Measurements from ENCODE around the gene NT5C2. TPM values are rescaled to one million over a fixed set of nuclear protein-coding genes. Genes with fewer than 3 reads are reported as not detected.

Gene NT5C2
- total RNA-seq, 1 experiment from 2014 or later: 74.6 TPM

- ChIA-PET CTCF (interaction anchor here (1.6 kb wide), 1 partner anchor 90 kb away, joined by 3 read pairs; no protein-coding TSS in a partner anchor), POLR2A (ENCODE audit: unreplicated experiment) (interaction anchor here (0.6 to 0.7 kb wide), 2 partner anchors 37 to 87 kb away, joined by 3 to 8 read pairs; no protein-coding TSS in a partner anchor)
- H3K9me2 ChIP-seq (replicated peaks; ENCODE audit: low read length): no peaks in the 10 kb centered on the region
- H4K20me1 ChIP-seq (ENCODE audit: low read length): no peaks in the 10 kb centered on the region
- peaks cover 14% of the 10 kb centered on the region for H3K36me3 ChIP-seq (ENCODE audit: low read depth, low read length)
- no peaks in the 10 kb centered on the region for H3K27me3 ChIP-seq (ENCODE audit: low read length)
- H3K79me2 ChIP-seq (ENCODE audit: low read length): peaks cover 84% of the 10 kb centered on the region
- no TSS peak for BruUV-seq (replicated peaks)
- H3K4me2 ChIP-seq (ENCODE audit: low read length): peak overlapping the region; percentile 82
- DNase-seq (peak; percentile 46), ATAC-seq (peak; percentile 58)
- H3F3A ChIP-seq (ENCODE audit: low read length, unreplicated experiment): no peaks in the 10 kb centered on the region
- H3K9ac ChIP-seq (ENCODE audit: low read length): no peak overlapping the region
- H3K27ac ChIP-seq (ENCODE audit: low read length): peak overlapping the region; percentile 19; the same call in 1 of the 2 replicates
- H2AFZ ChIP-seq (ENCODE audit: low read length): no peak overlapping the region
- TF ChIP-seq, protein P1, sequence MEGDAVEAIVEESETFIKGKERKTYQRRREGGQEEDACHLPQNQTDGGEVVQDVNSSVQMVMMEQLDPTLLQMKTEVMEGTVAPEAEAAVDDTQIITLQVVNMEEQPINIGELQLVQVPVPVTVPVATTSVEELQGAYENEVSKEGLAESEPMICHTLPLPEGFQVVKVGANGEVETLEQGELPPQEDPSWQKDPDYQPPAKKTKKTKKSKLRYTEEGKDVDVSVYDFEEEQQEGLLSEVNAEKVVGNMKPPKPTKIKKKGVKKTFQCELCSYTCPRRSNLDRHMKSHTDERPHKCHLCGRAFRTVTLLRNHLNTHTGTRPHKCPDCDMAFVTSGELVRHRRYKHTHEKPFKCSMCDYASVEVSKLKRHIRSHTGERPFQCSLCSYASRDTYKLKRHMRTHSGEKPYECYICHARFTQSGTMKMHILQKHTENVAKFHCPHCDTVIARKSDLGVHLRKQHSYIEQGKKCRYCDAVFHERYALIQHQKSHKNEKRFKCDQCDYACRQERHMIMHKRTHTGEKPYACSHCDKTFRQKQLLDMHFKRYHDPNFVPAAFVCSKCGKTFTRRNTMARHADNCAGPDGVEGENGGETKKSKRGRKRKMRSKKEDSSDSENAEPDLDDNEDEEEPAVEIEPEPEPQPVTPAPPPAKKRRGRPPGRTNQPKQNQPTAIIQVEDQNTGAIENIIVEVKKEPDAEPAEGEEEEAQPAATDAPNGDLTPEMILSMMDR (conservative IDR thresholded peaks at IDR 0.05; ENCODE audit: low read depth, low read length): no peak
- no peak for TF ChIP-seq EZH2phosphoT487 (IDR thresholded peaks at IDR 0.05; ENCODE audit: borderline replicate concordance, low read length)
- TF ChIP-seq EZH2 (IDR thresholded peaks at IDR 0.05; ENCODE audit: low read length, unreplicated experiment): no peak
- peaks cover 31% of the 10 kb centered on the region for H3K4me1 ChIP-seq (ENCODE audit: insufficient read depth, low read length)
- no peak overlapping the region for H3K4me3 ChIP-seq (ENCODE audit: low read length)
- intact Hi-C loops (cut with micrococcal nuclease): no loop called here
- no peaks in the 10 kb centered on the region for H3K9me3 ChIP-seq (ENCODE audit: low read length)
These were observed 38.4 kb downstream of the NT5C2 start for GRCh38 chr10:103154521-103155299.

GRCh38 chr10:103153302-103154197 is 39.5 kb downstream of the NT5C2 start:
- TF ChIP-seq EZH2 (IDR thresholded peaks at IDR 0.05; ENCODE audit: low read length, unreplicated experiment) (no peak), EZH2phosphoT487 (IDR thresholded peaks at IDR 0.05; ENCODE audit: borderline replicate concordance, low read length) (no peak)
- TF ChIP-seq, protein P1 (conservative IDR thresholded peaks at IDR 0.05; ENCODE audit: low read depth, low read length): no peak
- ChIA-PET CTCF (interaction anchor here (0.7 kb wide), 1 partner anchor 860 kb away, joined by 3 read pairs; no protein-coding TSS in a partner anchor), POLR2A (ENCODE audit: unreplicated experiment) (interaction anchor here (0.6 to 0.8 kb wide), 3 partner anchors 50 to 242 kb away, joined by 5 to 8 read pairs (median 6); no protein-coding TSS in a partner anchor)
- peak; percentile 41; the same call in 1 of the 2 replicates for ATAC-seq
- DNase-seq: peak; percentile 31
- no peaks in the 10 kb centered on the region for H3K9me2 ChIP-seq (replicated peaks; ENCODE audit: low read length)
- no peaks in the 10 kb centered on the region for H3K9me3 ChIP-seq (ENCODE audit: low read length)
- BruUV-seq (replicated peaks): no TSS peak
- H3K36me3 ChIP-seq (ENCODE audit: low read depth, low read length): peaks cover 14% of the 10 kb centered on the region; the same call in 1 of the 2 replicates
- intact Hi-C loops (cut with micrococcal nuclease): no loop called here
- no peaks in the 10 kb centered on the region for H4K20me1 ChIP-seq (ENCODE audit: low read length)
- H3K4me3 ChIP-seq (ENCODE audit: low read length): peak overlapping the region; percentile 54
- H3K9ac ChIP-seq (ENCODE audit: low read length): peak overlapping the region; percentile 12; the same call in 1 of the 2 replicates
- H3K79me2 ChIP-seq (ENCODE audit: low read length): peaks cover 82% of the 10 kb centered on the region
- H3K4me1 ChIP-seq (ENCODE audit: insufficient read depth, low read length): peaks cover 31% of the 10 kb centered on the region
- peak overlapping the region; percentile 37 for H3K27ac ChIP-seq (ENCODE audit: low read length)
- peak overlapping the region; percentile 82 for H3K4me2 ChIP-seq (ENCODE audit: low read length)
- H2AFZ ChIP-seq (ENCODE audit: low read length): no peak overlapping the region
- H3F3A ChIP-seq (ENCODE audit: low read length, unreplicated experiment): no peaks in the 10 kb centered on the region
- H3K27me3 ChIP-seq (ENCODE audit: low read length): no peaks in the 10 kb centered on the region

Measured in PC-3 (cell line).